Measurements from ENCODE around the gene LRP8. TPM values are rescaled to one million over a fixed set of nuclear protein-coding genes. Genes with fewer than 3 reads are reported as not detected.

LRP8 gene
- total and polyA plus RNA-seq, 9 of the 15 experiments (the other 6 are each of a cell fraction or from before 2014, with no cell fraction given), result 7.1 to 56.1 (median 31.3) TPM

DNA sequence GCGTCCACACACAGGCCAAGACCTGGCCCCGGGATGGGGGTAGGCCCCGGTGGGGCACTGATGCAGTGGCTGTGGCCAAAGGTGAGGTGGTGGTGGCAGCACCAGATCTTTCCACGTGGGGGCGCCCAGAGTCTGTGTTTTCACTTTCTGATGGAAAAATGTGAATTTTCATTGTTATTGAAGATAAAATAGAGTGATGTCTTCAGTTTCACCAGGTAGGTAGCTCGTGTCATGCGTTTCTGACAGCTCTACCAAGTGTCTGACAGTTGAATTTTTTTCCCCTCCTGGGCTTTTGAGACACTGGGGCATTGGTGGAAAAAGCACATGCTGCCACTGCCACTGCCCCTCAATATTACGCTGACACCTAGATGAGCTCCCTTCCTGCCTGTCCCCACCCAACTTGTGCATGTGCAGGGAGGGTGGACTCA, 49.6 kb downstream of the LRP8 start:
- peak; percentile 89 for ATAC-seq
- peak; percentile 87 for FAIRE-seq
- CTCF ChIA-PET (ENCODE audit: low intra/inter-chr PET ratio), result interaction anchor here (0.6 to 5.9 kb wide), 7 partner anchors 8 to 477 kb away, joined by 3 to 123 read pairs (median 3); no protein-coding TSS in a partner anchor
- peak; percentile 74; the same call in 1 of the 2 replicates for TF ChIP-seq CC2D1A (IDR thresholded peaks at IDR 0.05)
- TF ChIP-seq SMC3 (conservative IDR thresholded peaks at IDR 0.05; ENCODE audit: insufficient read depth, low read depth, low read length), result peak; percentile 95
- TF ChIP-seq NCOA1 (IDR thresholded peaks at IDR 0.05; ENCODE audit: low read depth), result no peak
- TF ChIP-seq POLR2A (conservative IDR thresholded peaks at IDR 0.05), result no peak
- TF ChIP-seq, protein P1, sequence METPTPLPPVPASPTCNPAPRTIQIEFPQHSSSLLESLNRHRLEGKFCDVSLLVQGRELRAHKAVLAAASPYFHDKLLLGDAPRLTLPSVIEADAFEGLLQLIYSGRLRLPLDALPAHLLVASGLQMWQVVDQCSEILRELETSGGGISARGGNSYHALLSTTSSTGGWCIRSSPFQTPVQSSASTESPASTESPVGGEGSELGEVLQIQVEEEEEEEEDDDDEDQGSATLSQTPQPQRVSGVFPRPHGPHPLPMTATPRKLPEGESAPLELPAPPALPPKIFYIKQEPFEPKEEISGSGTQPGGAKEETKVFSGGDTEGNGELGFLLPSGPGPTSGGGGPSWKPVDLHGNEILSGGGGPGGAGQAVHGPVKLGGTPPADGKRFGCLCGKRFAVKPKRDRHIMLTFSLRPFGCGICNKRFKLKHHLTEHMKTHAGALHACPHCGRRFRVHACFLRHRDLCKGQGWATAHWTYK (CRISPR knock-in tag; IDR thresholded peaks at IDR 0.05), result no peak
- TF ChIP-seq TRIM28 (IDR thresholded peaks at IDR 0.05), result no peak
- TF ChIP-seq GABPB2 (CRISPR knock-in tag; conservative IDR thresholded peaks at IDR 0.05), result no peak
- TF ChIP-seq, protein P2, sequence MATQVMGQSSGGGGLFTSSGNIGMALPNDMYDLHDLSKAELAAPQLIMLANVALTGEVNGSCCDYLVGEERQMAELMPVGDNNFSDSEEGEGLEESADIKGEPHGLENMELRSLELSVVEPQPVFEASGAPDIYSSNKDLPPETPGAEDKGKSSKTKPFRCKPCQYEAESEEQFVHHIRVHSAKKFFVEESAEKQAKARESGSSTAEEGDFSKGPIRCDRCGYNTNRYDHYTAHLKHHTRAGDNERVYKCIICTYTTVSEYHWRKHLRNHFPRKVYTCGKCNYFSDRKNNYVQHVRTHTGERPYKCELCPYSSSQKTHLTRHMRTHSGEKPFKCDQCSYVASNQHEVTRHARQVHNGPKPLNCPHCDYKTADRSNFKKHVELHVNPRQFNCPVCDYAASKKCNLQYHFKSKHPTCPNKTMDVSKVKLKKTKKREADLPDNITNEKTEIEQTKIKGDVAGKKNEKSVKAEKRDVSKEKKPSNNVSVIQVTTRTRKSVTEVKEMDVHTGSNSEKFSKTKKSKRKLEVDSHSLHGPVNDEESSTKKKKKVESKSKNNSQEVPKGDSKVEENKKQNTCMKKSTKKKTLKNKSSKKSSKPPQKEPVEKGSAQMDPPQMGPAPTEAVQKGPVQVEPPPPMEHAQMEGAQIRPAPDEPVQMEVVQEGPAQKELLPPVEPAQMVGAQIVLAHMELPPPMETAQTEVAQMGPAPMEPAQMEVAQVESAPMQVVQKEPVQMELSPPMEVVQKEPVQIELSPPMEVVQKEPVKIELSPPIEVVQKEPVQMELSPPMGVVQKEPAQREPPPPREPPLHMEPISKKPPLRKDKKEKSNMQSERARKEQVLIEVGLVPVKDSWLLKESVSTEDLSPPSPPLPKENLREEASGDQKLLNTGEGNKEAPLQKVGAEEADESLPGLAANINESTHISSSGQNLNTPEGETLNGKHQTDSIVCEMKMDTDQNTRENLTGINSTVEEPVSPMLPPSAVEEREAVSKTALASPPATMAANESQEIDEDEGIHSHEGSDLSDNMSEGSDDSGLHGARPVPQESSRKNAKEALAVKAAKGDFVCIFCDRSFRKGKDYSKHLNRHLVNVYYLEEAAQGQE (IDR thresholded peaks at IDR 0.05; ENCODE audit: borderline replicate concordance), result peak; percentile 91
- TF ChIP-seq, protein P2 (CRISPR knock-in tag; IDR thresholded peaks at IDR 0.05; ENCODE audit: low read depth), result no peak
- 0 out of 2 replicates have a peak, but pooled peaks have one; percentile 5 for TF ChIP-seq EP300 (IDR thresholded peaks at IDR 0.05; ENCODE audit: low read length)
- no peak for TF ChIP-seq ZNF551 (CRISPR knock-in tag; IDR thresholded peaks at IDR 0.05)
- TF ChIP-seq, protein P3, sequence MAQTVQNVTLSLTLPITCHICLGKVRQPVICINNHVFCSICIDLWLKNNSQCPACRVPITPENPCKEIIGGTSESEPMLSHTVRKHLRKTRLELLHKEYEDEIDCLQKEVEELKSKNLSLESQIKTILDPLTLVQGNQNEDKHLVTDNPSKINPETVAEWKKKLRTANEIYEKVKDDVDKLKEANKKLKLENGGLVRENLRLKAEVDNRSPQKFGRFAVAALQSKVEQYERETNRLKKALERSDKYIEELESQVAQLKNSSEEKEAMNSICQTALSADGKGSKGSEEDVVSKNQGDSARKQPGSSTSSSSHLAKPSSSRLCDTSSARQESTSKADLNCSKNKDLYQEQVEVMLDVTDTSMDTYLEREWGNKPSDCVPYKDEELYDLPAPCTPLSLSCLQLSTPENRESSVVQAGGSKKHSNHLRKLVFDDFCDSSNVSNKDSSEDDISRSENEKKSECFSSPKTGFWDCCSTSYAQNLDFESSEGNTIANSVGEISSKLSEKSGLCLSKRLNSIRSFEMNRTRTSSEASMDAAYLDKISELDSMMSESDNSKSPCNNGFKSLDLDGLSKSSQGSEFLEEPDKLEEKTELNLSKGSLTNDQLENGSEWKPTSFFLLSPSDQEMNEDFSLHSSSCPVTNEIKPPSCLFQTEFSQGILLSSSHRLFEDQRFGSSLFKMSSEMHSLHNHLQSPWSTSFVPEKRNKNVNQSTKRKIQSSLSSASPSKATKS (CRISPR knock-in tag; IDR thresholded peaks at IDR 0.05), result no peak
- TF ChIP-seq ZNF76 (CRISPR knock-in tag; IDR thresholded peaks at IDR 0.05; ENCODE audit: borderline replicate concordance), result no peak

More for the DNA sequence above, 49.6 kb downstream of the LRP8 start:
- Histone ChIP-seq H3K27me3 (ENCODE audit: control insufficient read depth in 2 of 2, insufficient read depth in 2 of 2, low read length in 2 of 2) (no peaks in the 10 kb centered on the region), H3K9me1 (ENCODE audit: control insufficient read depth, insufficient read depth, low read length) (peaks cover 3% of the 10 kb centered on the region), H3K36me3 (ENCODE audit: control insufficient read depth, insufficient read depth, low read length) (peaks cover 89% of the 10 kb centered on the region), H3K4me3 (no peak overlapping the region), H3K4me2 (ENCODE audit: insufficient read depth, low read length) (no peak overlapping the region), H2AFZ (ENCODE audit: low read depth, low read length) (no peak overlapping the region), H3K27ac (ENCODE audit: extremely low read depth, low read depth, low read length) (no peak overlapping the region), H3K79me2 (ENCODE audit: control insufficient read depth, insufficient read depth, low read length) (no peaks in the 10 kb centered on the region), H3K9me3 (replicated peaks; ENCODE audit: control insufficient read depth, insufficient read depth, low read depth, low read length) (no peaks in the 10 kb centered on the region), H4K20me1 (replicated peaks; ENCODE audit: control insufficient read depth, insufficient read depth, low read length) (peaks cover 14% of the 10 kb centered on the region; the same call in 1 of the 2 replicates), H3K9ac (ENCODE audit: insufficient read depth in 1 of 2, low read depth in 2 of 2, low read length in 2 of 2) (no peak overlapping the region), H3K4me1 (replicated peaks in 1 of 2; ENCODE audit: control insufficient read depth in 2 of 2, insufficient read depth in 2 of 2, low read length in 2 of 2) (peaks cover 6% of the 10 kb centered on the region in 2 experiments; a peak in 2 of 5 replicates)
- in situ Hi-C loops (cut with MboI), result loop anchor here (5.0 kb wide), 1 partner anchor 114 kb away; no protein-coding TSS in a partner anchor
- BruUV-seq (replicated peaks), result TSS peak; percentile 8
- 28% methylated on average over 8 of the region's 8 CpGs for WGBS (ENCODE audit: insufficient coverage, low coverage, missing lambda C conversion rate)
- peak; percentile 62 to 84 (median 81) for DNase-seq (ENCODE audit: extremely low read depth in 1 of 4, low spot score in 3 of 4)
- intact Hi-C loops (cut with micrococcal nuclease), result loop anchor here (1.0 kb wide), 1 partner anchor 115 kb away; no protein-coding TSS in a partner anchor
- POLR2A ChIA-PET, result interaction anchor here (0.5 to 1.2 kb wide), 4 partner anchors 13 to 47 kb away, joined by 3 read pairs; no protein-coding TSS in a partner anchor

All from K562 (cell line).